Activated CD8-positive, alpha-beta memory T cell treated with anti-CD3 and anti-CD28 coated beads, Interleukin-2, amount 50 U/mL, for 4 hours (primary cell): ENCODE measurements around the gene VSX1.

Experiments used
- DNase-seq: peaks from one replicate; pipeline ENCODE4 v3.0.0-alpha.2; 2020

The VSX1 gene

GRCh38 chr20:25085756-25086495 lies 4.0 kb upstream of the VSX1 start:
- no peak for DNase-seq

- DNase-seq: no peak
These were observed 2.8 kb upstream of the VSX1 start for GRCh38 chr20:25084626-25085187.

- no peak for DNase-seq
These were observed 2.1 kb upstream of the VSX1 start for GRCh38 chr20:25083773-25084625.

- no peak for DNase-seq
These were observed 1.3 kb upstream of the VSX1 start for GRCh38 chr20:25083141-25083772.

- DNase-seq: no peak
These were observed 545 bp upstream of the VSX1 start for GRCh38 chr20:25082498-25082873.

GRCh38 chr20:25081065-25081729 lies 744 bp downstream of the VSX1 start:
- DNase-seq: peak; percentile 42

GRCh38 chr20:25079171-25079570 lies 2.8 kb downstream of the VSX1 start:
- DNase-seq: no peak

GRCh38 chr20:25078662-25079061 lies 3.3 kb downstream of the VSX1 start:
- no peak for DNase-seq

GRCh38 chr20:25077610-25078169 lies 4.3 kb downstream of the VSX1 start:
- no peak for DNase-seq

GRCh38 chr20:25076731-25077609 lies 5.0 kb downstream of the VSX1 start:
- DNase-seq: no peak

- DNase-seq: no peak
These were observed 5.7 kb downstream of the VSX1 start for GRCh38 chr20:25076201-25076600.

- DNase-seq: no peak
These were observed 8.4 kb downstream of the VSX1 start for GRCh38 chr20:25073544-25073943.

- DNase-seq: no peak
These were observed 9.6 kb downstream of the VSX1 start for GRCh38 chr20:25072226-25072811.

- no peak for DNase-seq
These were observed 10.2 kb downstream of the VSX1 start for GRCh38 chr20:25071734-25072133.

GRCh38 chr20:25070821-25071473 lies 11.0 kb downstream of the VSX1 start:
- no peak for DNase-seq

GRCh38 chr20:25067102-25067987 lies 14.6 kb downstream of the VSX1 start:
- DNase-seq: no peak

- no peak for DNase-seq
These were observed 15.6 kb downstream of the VSX1 start for GRCh38 chr20:25066386-25066785.

GRCh38 chr20:25065625-25066338 lies 16.2 kb downstream of the VSX1 start:
- DNase-seq: peak; percentile 72
